ENCODE measurements around the gene RCBTB2.

Gene RCBTB2

DNA sequence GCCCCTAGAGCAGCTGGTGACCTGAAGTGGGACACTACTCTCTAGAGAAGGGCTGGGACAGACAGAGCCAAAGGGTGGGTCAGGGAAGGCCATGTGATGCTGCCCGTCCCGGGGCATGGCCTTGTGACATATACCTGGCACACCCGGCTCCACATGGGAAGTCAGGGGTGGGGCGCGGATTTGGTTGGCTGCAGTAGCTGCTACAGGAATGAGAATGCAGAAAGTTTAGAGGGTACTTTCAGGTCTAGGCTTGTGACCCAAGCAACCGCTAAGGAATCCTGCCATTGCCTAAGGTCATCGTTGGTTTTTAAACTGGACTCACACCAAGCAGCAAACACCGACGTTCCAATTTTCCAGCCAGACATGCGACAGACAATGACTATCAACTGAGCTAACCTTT, 25.9 kb downstream of the RCBTB2 start:
- Histone ChIP-seq H3K27ac (replicated peaks; ENCODE audit: low read length) (no peak overlapping the region), H3K79me1 (ENCODE audit: low read depth, low read length) (no peaks in the 10 kb centered on the region), H3K4me2 (ENCODE audit: insufficient read depth, low read length, poor library complexity, severe bottlenecking) (no peak overlapping the region), H3K14ac (ENCODE audit: low read length) (no peak overlapping the region), H3K27me3 (ENCODE audit: control insufficient read depth in 3 of 3, insufficient read depth in 3 of 3, low read depth in 1 of 3, low read length in 3 of 3) (no peaks in the 10 kb centered on the region), H2BK5ac (ENCODE audit: low read length) (no peak overlapping the region), H2BK12ac (ENCODE audit: low read length) (no peak overlapping the region), H3K4me3 (ENCODE audit: low read length in 2 of 2) (no peak overlapping the region), H3K36me3 (replicated peaks in 1 of 2; ENCODE audit: control insufficient read depth in 2 of 2, insufficient read depth in 2 of 2, low read length in 2 of 2) (peaks cover 6 to 17% of the 10 kb centered on the region in 2 donors), H3K4ac (ENCODE audit: low read length) (no peak overlapping the region), H2BK15ac (ENCODE audit: low read length) (no peak overlapping the region), H2BK120ac (ENCODE audit: low read depth, low read length) (no peak overlapping the region), H3K9me3 (replicated peaks in 1 of 2; ENCODE audit: control insufficient read depth in 2 of 2, insufficient read depth in 1 of 2, low read depth in 1 of 2, low read length in 2 of 2) (no peaks in the 10 kb centered on the region), H4K8ac (ENCODE audit: low read depth, low read length) (no peak overlapping the region), H3K23ac (ENCODE audit: low read depth, low read length, poor library complexity) (no peak overlapping the region), H2AFZ (ENCODE audit: low read length) (no peak overlapping the region), H3K4me1 (ENCODE audit: control insufficient read depth in 2 of 2, insufficient read depth in 1 of 2, low read depth in 1 of 2, low read length in 2 of 2) (no peaks in the 10 kb centered on the region), H4K91ac (ENCODE audit: low read depth, low read length, poor library complexity) (no peak overlapping the region), H3K9ac (ENCODE audit: low read depth, low read length, poor library complexity) (no peak overlapping the region), H2AK5ac (ENCODE audit: low read depth, low read length) (no peak overlapping the region), H3K18ac (ENCODE audit: low read length) (no peak overlapping the region)
- no peak for DNase-seq (ENCODE audit: low spot score)
- WGBS, 2 donors (ENCODE audit: extremely low coverage in 2 of 2, insufficient read length in 2 of 2, insufficient replicate concordance in 1 of 2) = no CpG with 5 or more reads among the region's 10 CpGs

- Histone ChIP-seq H3K4me1 (ENCODE audit: control insufficient read depth in 2 of 2, insufficient read depth in 1 of 2, low read depth in 1 of 2, low read length in 2 of 2) (no peaks in the 10 kb centered on the region), H3K79me1 (ENCODE audit: low read depth, low read length) (no peaks in the 10 kb centered on the region), H2AFZ (ENCODE audit: low read length) (no peak overlapping the region), H3K4ac (ENCODE audit: low read length) (no peak overlapping the region), H4K91ac (ENCODE audit: low read depth, low read length, poor library complexity) (no peak overlapping the region), H3K27me3 (ENCODE audit: control insufficient read depth in 3 of 3, insufficient read depth in 3 of 3, low read depth in 1 of 3, low read length in 3 of 3) (no peaks in the 10 kb centered on the region), H2BK120ac (ENCODE audit: low read depth, low read length) (no peak overlapping the region), H3K23ac (ENCODE audit: low read depth, low read length, poor library complexity) (no peak overlapping the region), H3K9me3 (replicated peaks in 1 of 2; ENCODE audit: control insufficient read depth in 2 of 2, insufficient read depth in 1 of 2, low read depth in 1 of 2, low read length in 2 of 2) (no peaks in the 10 kb centered on the region), H3K27ac (replicated peaks; ENCODE audit: low read length) (no peak overlapping the region), H4K8ac (ENCODE audit: low read depth, low read length) (no peak overlapping the region), H3K36me3 (replicated peaks in 1 of 2; ENCODE audit: control insufficient read depth in 2 of 2, insufficient read depth in 2 of 2, low read length in 2 of 2) (peaks cover 5 to 12% of the 10 kb centered on the region in 2 donors), H3K18ac (ENCODE audit: low read length) (peak overlapping the region; percentile 25), H3K9ac (ENCODE audit: low read depth, low read length, poor library complexity) (peak overlapping the region; percentile 26), H2AK5ac (ENCODE audit: low read depth, low read length) (no peak overlapping the region), H2BK15ac (ENCODE audit: low read length) (no peak overlapping the region), H3K14ac (ENCODE audit: low read length) (no peak overlapping the region), H3K4me3 (ENCODE audit: low read length in 2 of 2) (no peak overlapping the region), H3K4me2 (ENCODE audit: insufficient read depth, low read length, poor library complexity, severe bottlenecking) (no peak overlapping the region), H2BK12ac (ENCODE audit: low read length) (no peak overlapping the region), H2BK5ac (ENCODE audit: low read length) (no peak overlapping the region)
- no peak for DNase-seq (ENCODE audit: low spot score)
- WGBS, 2 donors (ENCODE audit: extremely low coverage in 2 of 2, insufficient read length in 2 of 2, insufficient replicate concordance in 1 of 2) = no CpG with 5 or more reads among the region's 14 CpGs
Measured at GRCh38 chr13:48506092-48506701, 26.7 kb downstream of the RCBTB2 start.

GRCh38 chr13:48505597-48506091, 27.2 kb downstream of the RCBTB2 start:
- no peak overlapping the region for H3K4me2 ChIP-seq (ENCODE audit: insufficient read depth, low read length, poor library complexity, severe bottlenecking)
- H3K9me3 ChIP-seq (replicated peaks in 1 of 2; ENCODE audit: control insufficient read depth in 2 of 2, insufficient read depth in 1 of 2, low read depth in 1 of 2, low read length in 2 of 2) = no peaks in the 10 kb centered on the region
- H2AFZ ChIP-seq (ENCODE audit: low read length) = no peak overlapping the region
- DNase-seq (ENCODE audit: low spot score) = no peak
- H2BK15ac ChIP-seq (ENCODE audit: low read length) = no peak overlapping the region
- H3K4ac ChIP-seq (ENCODE audit: low read length) = no peak overlapping the region
- no peak overlapping the region for H2AK5ac ChIP-seq (ENCODE audit: low read depth, low read length)
- no peaks in the 10 kb centered on the region for H3K79me1 ChIP-seq (ENCODE audit: low read depth, low read length)
- no peak overlapping the region for H3K23ac ChIP-seq (ENCODE audit: low read depth, low read length, poor library complexity)
- H3K18ac ChIP-seq (ENCODE audit: low read length) = no peak overlapping the region
- no peak overlapping the region for H3K9ac ChIP-seq (ENCODE audit: low read depth, low read length, poor library complexity)
- H3K36me3 ChIP-seq (replicated peaks in 1 of 2; ENCODE audit: control insufficient read depth in 2 of 2, insufficient read depth in 2 of 2, low read length in 2 of 2) = peaks cover 5 to 17% of the 10 kb centered on the region in 2 donors
- H3K14ac ChIP-seq (ENCODE audit: low read length) = no peak overlapping the region
- no peak overlapping the region for H3K27ac ChIP-seq (replicated peaks; ENCODE audit: low read length)
- H4K8ac ChIP-seq (ENCODE audit: low read depth, low read length) = no peak overlapping the region
- H3K4me3 ChIP-seq (ENCODE audit: low read length in 2 of 2) = no peak overlapping the region
- no peak overlapping the region for H2BK12ac ChIP-seq (ENCODE audit: low read length)
- H2BK5ac ChIP-seq (ENCODE audit: low read length) = no peak overlapping the region
- no peak overlapping the region for H2BK120ac ChIP-seq (ENCODE audit: low read depth, low read length)
- H4K91ac ChIP-seq (ENCODE audit: low read depth, low read length, poor library complexity) = no peak overlapping the region
- WGBS, 2 donors (ENCODE audit: extremely low coverage in 2 of 2, insufficient read length in 2 of 2, insufficient replicate concordance in 1 of 2) = no CpG with 5 or more reads among the region's 11 CpGs
- no peaks in the 10 kb centered on the region for H3K4me1 ChIP-seq (ENCODE audit: control insufficient read depth in 2 of 2, insufficient read depth in 1 of 2, low read depth in 1 of 2, low read length in 2 of 2)
- H3K27me3 ChIP-seq (ENCODE audit: control insufficient read depth in 3 of 3, insufficient read depth in 3 of 3, low read depth in 1 of 3, low read length in 3 of 3) = no peaks in the 10 kb centered on the region

DNA sequence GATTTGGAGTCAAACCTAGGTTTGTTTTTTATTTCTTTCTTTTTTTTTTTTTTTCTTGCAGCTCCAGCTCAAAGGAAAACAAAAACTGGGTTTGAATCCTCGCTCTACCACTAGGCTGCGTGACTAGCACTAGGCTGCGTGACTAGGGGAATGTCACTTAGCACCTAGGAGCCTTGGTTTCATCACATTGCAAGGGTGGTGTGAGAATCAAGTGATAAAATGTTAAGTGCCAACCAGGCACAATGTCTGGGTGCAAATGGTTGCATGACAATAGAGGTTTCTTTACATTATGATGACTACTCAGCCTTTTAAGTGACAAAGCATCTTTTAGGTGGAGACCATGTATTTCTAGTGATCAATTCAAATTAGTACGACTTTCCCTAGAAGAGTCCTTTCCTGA, 27.9 kb downstream of the RCBTB2 start:
- no CpG with 5 or more reads among the region's 4 CpGs for WGBS, 2 donors (ENCODE audit: extremely low coverage in 2 of 2, insufficient read length in 2 of 2, insufficient replicate concordance in 1 of 2)
- Histone ChIP-seq H3K4me2 (ENCODE audit: insufficient read depth, low read length, poor library complexity, severe bottlenecking) (no peak overlapping the region), H2AK5ac (ENCODE audit: low read depth, low read length) (no peak overlapping the region), H3K9me3 (replicated peaks in 1 of 2; ENCODE audit: control insufficient read depth in 2 of 2, insufficient read depth in 1 of 2, low read depth in 1 of 2, low read length in 2 of 2) (no peaks in the 10 kb centered on the region), H4K8ac (ENCODE audit: low read depth, low read length) (no peak overlapping the region), H3K79me1 (ENCODE audit: low read depth, low read length) (no peaks in the 10 kb centered on the region), H3K18ac (ENCODE audit: low read length) (no peak overlapping the region), H3K4ac (ENCODE audit: low read length) (no peak overlapping the region), H2BK5ac (ENCODE audit: low read length) (no peak overlapping the region), H3K4me1 (ENCODE audit: control insufficient read depth in 2 of 2, insufficient read depth in 1 of 2, low read depth in 1 of 2, low read length in 2 of 2) (no peaks in the 10 kb centered on the region), H3K9ac (ENCODE audit: low read depth, low read length, poor library complexity) (no peak overlapping the region), H2AFZ (ENCODE audit: low read length) (no peak overlapping the region), H3K4me3 (ENCODE audit: low read length in 2 of 2) (no peak overlapping the region), H4K91ac (ENCODE audit: low read depth, low read length, poor library complexity) (no peak overlapping the region), H2BK15ac (ENCODE audit: low read length) (no peak overlapping the region), H3K23ac (ENCODE audit: low read depth, low read length, poor library complexity) (no peak overlapping the region), H3K14ac (ENCODE audit: low read length) (no peak overlapping the region), H3K27ac (replicated peaks; ENCODE audit: low read length) (no peak overlapping the region), H3K36me3 (replicated peaks in 1 of 2; ENCODE audit: control insufficient read depth in 2 of 2, insufficient read depth in 2 of 2, low read length in 2 of 2) (peaks cover 3 to 20% of the 10 kb centered on the region in 2 donors), H2BK120ac (ENCODE audit: low read depth, low read length) (no peak overlapping the region), H3K27me3 (ENCODE audit: control insufficient read depth in 3 of 3, insufficient read depth in 3 of 3, low read depth in 1 of 3, low read length in 3 of 3) (no peaks in the 10 kb centered on the region), H2BK12ac (ENCODE audit: low read length) (no peak overlapping the region)
- DNase-seq (ENCODE audit: low spot score) = no peak

All from neuronal stem cell (in vitro differentiated cells).